K562 (cell line): Measurements from ENCODE around the gene LARP4B. TPM values are rescaled to one million over a fixed set of nuclear protein-coding genes. Genes with fewer than 3 reads are reported as not detected.

Experiments
- ATAC-seq: fragments of 200-7000 bp; cut with Tn5 transposase; 3 replicates; pipeline ENCODE4 v1.9.1; 2020; ENCODE audit warnings: moderate library complexity
- BruUV-seq: library from RNA; stranded (reverse); fragments of 400-500 nt; replicated peaks from 2 replicates; lab custom pipeline; 2021; lab: Mats Ljungman, UMichigan
- CTCF ChIA-PET: fragments of 300-600 bp; formaldehyde crosslinking; extraction: SDS; loops from one replicate; lab custom pipeline; 2021; ENCODE audit warnings: low intra/inter-chr PET ratio; lab: Yijun Ruan, JAX
- POLR2A ChIA-PET: fragments of 300-600, 350-650 bp; sonication (Branson Sonifier 250); formaldehyde crosslinking; extraction: SDS; loops from one replicate; lab custom pipeline; 2021; ENCODE audit warnings: antibody characterized with exemption, inconsistent platforms; lab: Yijun Ruan, JAX
- DNase-seq, 4 experiments: peaks; one replicate each; pipeline versions ENCODE4 v3.0.0 to v3.0.0-alpha.2; 2011 to 2018; ENCODE audit warnings: low spot score in 3 of 4, mixed read lengths in 3 of 4; ENCODE audit errors: extremely low read depth in 1 of 4
- FAIRE-seq: peaks from 2 replicates; lab custom pipeline; 2011; peaks lifted over from hg19 to GRCh38; lab: Jason Lieb, UNC
- H2AFZ ChIP-seq: 2 replicates; pipeline ENCODE4 v1.6.0; 2011; ENCODE audit warnings: low read depth, low read length, control low read depth, inconsistent platforms
- H3K27ac ChIP-seq: fragments of 200-600 bp; 3 replicates; pipeline ENCODE4 v1.8.0; 2011; ENCODE audit warnings: low read depth, mild to moderate bottlenecking, control low read depth, inconsistent platforms, low read length, moderate library complexity, mixed read lengths; ENCODE audit errors: extremely low read depth
- H3K27me3 ChIP-seq, 2 experiments: fragments of 300-600 bp in 1 of 2; 2 replicates in 1 of 2; 3 replicates in 1 of 2; pipeline versions ENCODE4 v1.6.0 to v1.8.0; 2011; ENCODE audit warnings: inconsistent platforms in 2 of 2, low read length in 2 of 2, mild to moderate bottlenecking in 1 of 2, mixed read lengths in 1 of 2, moderate library complexity in 1 of 2; ENCODE audit not compliant: control insufficient read depth in 2 of 2, insufficient read depth in 2 of 2
- H3K36me3 ChIP-seq: fragments of 300-600 bp; 3 replicates; pipeline ENCODE4 v1.8.0; 2011; ENCODE audit warnings: mild to moderate bottlenecking, low read length, inconsistent platforms; ENCODE audit not compliant: control insufficient read depth, insufficient read depth
- H3K4me1 ChIP-seq, 2 experiments: fragments of 200-600 bp in 1 of 2; replicated peaks in 1 of 2; 2 replicates in 1 of 2; 3 replicates in 1 of 2; pipeline versions ENCODE4 v1.5.1 to v1.8.0; 2011; ENCODE audit warnings: inconsistent platforms in 2 of 2, low read length in 2 of 2, mild to moderate bottlenecking in 1 of 2, mixed read lengths in 1 of 2, moderate library complexity in 1 of 2; ENCODE audit not compliant: control insufficient read depth in 2 of 2, insufficient read depth in 2 of 2
- H3K4me2 ChIP-seq: 2 replicates; pipeline ENCODE4 v1.6.1; 2011; ENCODE audit warnings: low read length, control low read depth, inconsistent platforms, mixed read lengths; ENCODE audit not compliant: insufficient read depth
- H3K4me3 ChIP-seq: fragments of 200-600 bp; sonication (generic), shearing (Covaris generic); 2 replicates; pipeline ENCODE4 v1.5.1; 2016; ENCODE audit warnings: control low read depth, inconsistent platforms
- H3K79me2 ChIP-seq: fragments of 200-600 bp; 3 replicates; pipeline ENCODE4 v1.8.0; 2011; ENCODE audit warnings: low read length, inconsistent platforms; ENCODE audit not compliant: control insufficient read depth, insufficient read depth
- H3K9ac ChIP-seq, 2 experiments: 2 replicates each; pipeline versions ENCODE4 v1.6.0 to v1.6.1; 2011; ENCODE audit warnings: low read depth in 2 of 2, low read length in 2 of 2, control low read depth in 1 of 2, inconsistent platforms in 1 of 2, mild to moderate bottlenecking in 1 of 2, mixed read lengths in 1 of 2; ENCODE audit not compliant: insufficient read depth in 1 of 2
- H3K9me1 ChIP-seq: one replicate; pipeline ENCODE4 v1.6.0; 2011; ENCODE audit warnings: inconsistent platforms, mild to moderate bottlenecking, low read length, moderate library complexity; ENCODE audit not compliant: control insufficient read depth, insufficient read depth
- H3K9me3 ChIP-seq: replicated peaks from 2 replicates; pipeline ENCODE4 v1.5.1; 2011; ENCODE audit warnings: low read depth, low read length, inconsistent platforms; ENCODE audit not compliant: control insufficient read depth, insufficient read depth
- H4K20me1 ChIP-seq: replicated peaks from 2 replicates; pipeline ENCODE4 v1.6.1; 2011; ENCODE audit warnings: low read length, inconsistent platforms, mixed read lengths; ENCODE audit not compliant: control insufficient read depth, insufficient read depth
- BRCA1 ChIP-seq, 2 experiments: fragments of 450-650 bp in 1 of 2; sonication (generic) in 1 of 2; formaldehyde crosslinking in 1 of 2; IDR thresholded peaks; 2 replicates each; pipeline versions ENCODE4 v1.5.0 to v1.6.1; 2017 to 2020; ENCODE audit warnings: mild to moderate bottlenecking in 1 of 2, missing genetic modification reagents in 1 of 2
- DDX20 ChIP-seq: fragments of 450-650 bp; IDR thresholded peaks from 2 replicates; pipeline ENCODE4 v1.6.1; 2016; ENCODE audit warnings: missing genetic modification characterization, low read depth, mild to moderate bottlenecking, missing compliant biosample characterization, moderate library complexity
- ETS2 ChIP-seq: IDR thresholded peaks from 2 replicates; pipeline ENCODE4 v1.6.1; 2016; ENCODE audit warnings: borderline replicate concordance, missing genetic modification characterization, mild to moderate bottlenecking, moderate library complexity, missing compliant biosample characterization; ENCODE audit not compliant: poor library complexity, severe bottlenecking
- FOSL1 ChIP-seq: fragments of 200-800 bp; sonication (Bioruptor generic); conservative IDR thresholded peaks from 2 replicates; pipeline ENCODE4 v1.6.1; 2016; ENCODE audit warnings: missing genetic modification characterization, missing compliant biosample characterization
- FOXM1 ChIP-seq, 2 experiments: fragments of 450-650 bp in 1 of 2; sonication (generic) in 1 of 2; formaldehyde crosslinking in 1 of 2; IDR thresholded peaks; 2 replicates each; pipeline versions ENCODE4 v1.6.1 to v1.9.0; 2017 to 2022; ENCODE audit warnings: low read depth in 2 of 2, mild to moderate bottlenecking in 2 of 2, missing genetic modification reagents in 1 of 2, moderate library complexity in 1 of 2
- GTF2A2 ChIP-seq: IDR thresholded peaks from 2 replicates; pipeline ENCODE4 v1.6.1; 2016; ENCODE audit warnings: mild to moderate bottlenecking, missing genetic modification characterization, missing compliant biosample characterization
- KAT7 ChIP-seq: sonication (generic); formaldehyde crosslinking; IDR thresholded peaks from 2 replicates; pipeline ENCODE4 v1.8.0; 2022; ENCODE audit warnings: missing genetic modification reagents, mild to moderate bottlenecking, borderline replicate concordance
- KDM4B ChIP-seq, 2 experiments: fragments of 450-650 bp in 1 of 2; sonication (generic) in 1 of 2; IDR thresholded peaks; 2 replicates each; pipeline ENCODE4 v1.6.1; 2016 to 2017; ENCODE audit warnings: borderline replicate concordance in 2 of 2, antibody characterized with exemption in 1 of 2, low read depth in 1 of 2, mild to moderate bottlenecking in 1 of 2
- MEF2D ChIP-seq: conservative IDR thresholded peaks from 2 replicates; pipeline ENCODE4 v1.6.1; 2016; ENCODE audit warnings: low read depth, missing genetic modification characterization, missing compliant biosample characterization
- ZNF274 ChIP-seq: IDR thresholded peaks from 2 replicates; pipeline ENCODE4 v1.6.1; 2011; ENCODE audit warnings: low read depth, mild to moderate bottlenecking, low read length, moderate library complexity, borderline replicate concordance
- WGBS: fragments of 100-300 bp; shearing (Covaris generic); methylation state at CpG from one replicate; pipeline ENCODE4 v1.1.6; 2016; ENCODE audit warnings: low coverage, mixed read lengths; ENCODE audit not compliant: insufficient coverage; ENCODE audit errors: missing lambda C conversion rate; 5-methylcytosine and 5-hydroxymethylcytosine counted together
- in situ Hi-C: fragments of 300-500 bp; cut with MboI; formaldehyde crosslinking; loops from 4 replicates; pipeline ENCODE4 v1.15.0; 2018; ENCODE audit warnings: inconsistent platforms, mixed read lengths
- intact Hi-C: fragments of 100-400 bp; cut with micrococcal nuclease; formaldehyde crosslinking; loops from 2 replicates; pipeline ENCODE4 v1.14.2; 2022
- polyA plus RNA-seq, 8 experiments: library from polyadenylated mRNA; depleted of rRNA in 4 of 8; stranded (reverse) in 5 of 8; unstranded in 3 of 8; fragments of >200 nt; fragmentation: Nextera tagmentation in 2 of 8; fragmentation: Illumina TruSeq in 1 of 8; extraction: Ambion mirVana in 2 of 8; extraction: Trizol in 1 of 8; gene quantifications; 2 replicates each; pipeline versions ENCODE4 v1.2.1 to v1.2.3, GENCODE V29; 2011 to 2014; ENCODE audit warnings: inconsistent platforms in 1 of 8, missing spikeins in 1 of 8
- total RNA-seq, 7 experiments: library from RNA; depleted of rRNA in 6 of 7; stranded (reverse); fragments of >200 nt in 6 of 7; fragmentation: Illumina TruSeq in 2 of 7; extraction: Trizol in 2 of 7; gene quantifications; 2 replicates each; pipeline versions ENCODE4 v1.2.1 to v1.2.3, GENCODE V29; 2011 to 2021; ENCODE audit warnings: low replicate concordance in 1 of 7
- TF ChIP-seq, protein P1 (sequence below): fragments of 250-450 bp; sonication (Bioruptor Pico); IDR thresholded peaks from 2 replicates; pipeline ENCODE4 v1.8.0; 2021; ENCODE audit warnings: moderate library complexity, mild to moderate bottlenecking, inconsistent platforms
- TF ChIP-seq, protein P2 (sequence below): sonication (generic); formaldehyde crosslinking; IDR thresholded peaks from 2 replicates; pipeline ENCODE4 v1.8.1; 2023; ENCODE audit warnings: mild to moderate bottlenecking, missing genetic modification reagents

The LARP4B gene
- total and polyA plus RNA-seq, 9 of the 15 experiments (the other 6 are each of a cell fraction or from before 2014, with no cell fraction given): 11.8 to 130 (median 42.6) TPM

- TF ChIP-seq GTF2A2: no peak
- no peak for TF ChIP-seq ZNF274
- TF ChIP-seq BRCA1 (IDR thresholded peaks at IDR 0.05): no peak
- TF ChIP-seq BRCA1 (CRISPR knock-in tag; IDR thresholded peaks at IDR 0.05): no peak
- TF ChIP-seq, all 486 proteins: peak for 0
These were observed 152.7 kb downstream of the LARP4B start (continued) for GRCh38 chr10:778626-779330.

GRCh38 chr10:777913-778479, 153.5 kb downstream of the LARP4B start:
- ATAC-seq: no peak
- no peaks in the 10 kb centered on the region for H3K9me3 ChIP-seq
- no peaks in the 10 kb centered on the region for H3K79me2 ChIP-seq
- no peak overlapping the region for H2AFZ ChIP-seq
- peaks cover 49 to 91% of the 10 kb centered on the region in 2 experiments for H3K27me3 ChIP-seq
- H3K36me3 ChIP-seq: no peaks in the 10 kb centered on the region
- H4K20me1 ChIP-seq: no peaks in the 10 kb centered on the region
- H3K4me3 ChIP-seq: no peak overlapping the region
- no peak overlapping the region for H3K27ac ChIP-seq
- H3K4me1 ChIP-seq: peaks cover 0 to 12% of the 10 kb centered on the region in 2 experiments; a peak in 2 of 5 replicates
- CTCF ChIA-PET: no interaction called here
- H3K9me1 ChIP-seq: no peaks in the 10 kb centered on the region
- BruUV-seq: no TSS peak
- intact Hi-C loops (no loop called here), in situ Hi-C loops (loop anchor here (10.0 kb wide), 1 partner anchor 253 kb away; no protein-coding TSS in a partner anchor)
- H3K4me2 ChIP-seq: no peak overlapping the region
- no peak for DNase-seq
- WGBS: 6% methylated on average over 8 of the region's 16 CpGs
- FAIRE-seq: no peak
- POLR2A ChIA-PET: interaction anchor here (0.7 kb wide), 1 partner anchor 11 kb away, joined by 3 read pairs; no protein-coding TSS in a partner anchor
- H3K9ac ChIP-seq: no peak overlapping the region
- no peak for TF ChIP-seq ETS2 (tag)
- TF ChIP-seq, protein P1, sequence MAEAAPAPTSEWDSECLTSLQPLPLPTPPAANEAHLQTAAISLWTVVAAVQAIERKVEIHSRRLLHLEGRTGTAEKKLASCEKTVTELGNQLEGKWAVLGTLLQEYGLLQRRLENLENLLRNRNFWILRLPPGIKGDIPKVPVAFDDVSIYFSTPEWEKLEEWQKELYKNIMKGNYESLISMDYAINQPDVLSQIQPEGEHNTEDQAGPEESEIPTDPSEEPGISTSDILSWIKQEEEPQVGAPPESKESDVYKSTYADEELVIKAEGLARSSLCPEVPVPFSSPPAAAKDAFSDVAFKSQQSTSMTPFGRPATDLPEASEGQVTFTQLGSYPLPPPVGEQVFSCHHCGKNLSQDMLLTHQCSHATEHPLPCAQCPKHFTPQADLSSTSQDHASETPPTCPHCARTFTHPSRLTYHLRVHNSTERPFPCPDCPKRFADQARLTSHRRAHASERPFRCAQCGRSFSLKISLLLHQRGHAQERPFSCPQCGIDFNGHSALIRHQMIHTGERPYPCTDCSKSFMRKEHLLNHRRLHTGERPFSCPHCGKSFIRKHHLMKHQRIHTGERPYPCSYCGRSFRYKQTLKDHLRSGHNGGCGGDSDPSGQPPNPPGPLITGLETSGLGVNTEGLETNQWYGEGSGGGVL (CRISPR knock-in tag): no peak
- TF ChIP-seq, protein P2, sequence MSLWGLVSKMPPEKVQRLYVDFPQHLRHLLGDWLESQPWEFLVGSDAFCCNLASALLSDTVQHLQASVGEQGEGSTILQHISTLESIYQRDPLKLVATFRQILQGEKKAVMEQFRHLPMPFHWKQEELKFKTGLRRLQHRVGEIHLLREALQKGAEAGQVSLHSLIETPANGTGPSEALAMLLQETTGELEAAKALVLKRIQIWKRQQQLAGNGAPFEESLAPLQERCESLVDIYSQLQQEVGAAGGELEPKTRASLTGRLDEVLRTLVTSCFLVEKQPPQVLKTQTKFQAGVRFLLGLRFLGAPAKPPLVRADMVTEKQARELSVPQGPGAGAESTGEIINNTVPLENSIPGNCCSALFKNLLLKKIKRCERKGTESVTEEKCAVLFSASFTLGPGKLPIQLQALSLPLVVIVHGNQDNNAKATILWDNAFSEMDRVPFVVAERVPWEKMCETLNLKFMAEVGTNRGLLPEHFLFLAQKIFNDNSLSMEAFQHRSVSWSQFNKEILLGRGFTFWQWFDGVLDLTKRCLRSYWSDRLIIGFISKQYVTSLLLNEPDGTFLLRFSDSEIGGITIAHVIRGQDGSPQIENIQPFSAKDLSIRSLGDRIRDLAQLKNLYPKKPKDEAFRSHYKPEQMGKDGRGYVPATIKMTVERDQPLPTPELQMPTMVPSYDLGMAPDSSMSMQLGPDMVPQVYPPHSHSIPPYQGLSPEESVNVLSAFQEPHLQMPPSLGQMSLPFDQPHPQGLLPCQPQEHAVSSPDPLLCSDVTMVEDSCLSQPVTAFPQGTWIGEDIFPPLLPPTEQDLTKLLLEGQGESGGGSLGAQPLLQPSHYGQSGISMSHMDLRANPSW: no peak
- no peak for TF ChIP-seq FOSL1 (tag)
- no peak for TF ChIP-seq MEF2D
- no peak for TF ChIP-seq KDM4B (IDR thresholded peaks at IDR 0.05; ENCODE audit: borderline replicate concordance in 2 of 2, low read depth in 1 of 2)
- TF ChIP-seq KAT7 (CRISPR knock-in tag): no peak
- no peak for TF ChIP-seq FOXM1 (IDR thresholded peaks at IDR 0.05; ENCODE audit: low read depth)
- no peak for TF ChIP-seq FOXM1 (CRISPR knock-in tag; IDR thresholded peaks at IDR 0.05; ENCODE audit: low read depth)
- TF ChIP-seq DDX20: no peak
